ENCODE measurements around the gene NTM. TPM values are rescaled to one million over a fixed set of nuclear protein-coding genes. Genes with fewer than 3 reads are reported as not detected.

Gene NTM
- total and polyA plus RNA-seq, 2 of the 8 experiments (the other 6 are each of a cell fraction or from before 2014, with no cell fraction given) = 13.4 to 20.0 TPM

DNA sequence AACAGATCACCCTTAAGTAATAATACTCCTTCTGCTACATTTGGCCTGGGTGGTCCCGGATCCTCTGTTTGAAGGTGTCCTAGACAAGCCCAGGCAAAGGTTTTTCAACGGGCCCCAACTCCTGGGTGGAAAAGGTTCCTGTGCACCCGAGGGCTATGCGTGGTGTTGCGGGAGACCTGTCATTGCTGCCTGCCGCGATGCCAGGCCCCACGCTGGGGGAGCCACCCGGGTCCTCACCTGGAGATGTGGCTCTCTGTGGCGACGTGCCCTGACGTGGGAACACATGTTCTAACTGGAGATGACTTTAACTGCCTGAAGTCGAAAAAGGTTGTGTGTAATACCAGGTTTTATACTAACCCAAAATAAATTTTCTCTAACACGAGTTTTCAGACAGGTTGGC is 467.1 kb downstream of the NTM start (continued):
- TF ChIP-seq SP2 (IDR thresholded peaks at IDR 0.05; ENCODE audit: low read length) (no peak), SIN3A (conservative IDR thresholded peaks at IDR 0.05 in 1 of 2, IDR thresholded peaks at IDR 0.05 in 1 of 2; ENCODE audit: low read depth in 1 of 2, low read length in 2 of 2) (no peak), RNF2 (IDR thresholded peaks at IDR 0.05; ENCODE audit: borderline replicate concordance, low read depth, low read length, missing control alignments, poor library complexity, severe bottlenecking) (no peak), RFX5 (IDR thresholded peaks at IDR 0.05; ENCODE audit: borderline replicate concordance, low read depth, low read length) (no peak)
